ENCODE data around the gene PDHX.

Gene PDHX

GRCh38 chr11:35013514-35014233, 97.3 kb downstream of the PDHX start:
- TF ChIP-seq FOXP2 (optimal IDR thresholded peaks at IDR 0.05; ENCODE audit: borderline replicate concordance, extremely low read depth, extremely low read length, insufficient read depth), result no peak
- no peak for TF ChIP-seq TAF1 (IDR thresholded peaks at IDR 0.05; ENCODE audit: borderline replicate concordance, insufficient read depth, low read length)

GRCh38 chr11:35014346-35014745, 97.9 kb downstream of the PDHX start:
- TF ChIP-seq TAF1 (IDR thresholded peaks at IDR 0.05; ENCODE audit: borderline replicate concordance, insufficient read depth, low read length), result no peak
- TF ChIP-seq, protein P1, sequence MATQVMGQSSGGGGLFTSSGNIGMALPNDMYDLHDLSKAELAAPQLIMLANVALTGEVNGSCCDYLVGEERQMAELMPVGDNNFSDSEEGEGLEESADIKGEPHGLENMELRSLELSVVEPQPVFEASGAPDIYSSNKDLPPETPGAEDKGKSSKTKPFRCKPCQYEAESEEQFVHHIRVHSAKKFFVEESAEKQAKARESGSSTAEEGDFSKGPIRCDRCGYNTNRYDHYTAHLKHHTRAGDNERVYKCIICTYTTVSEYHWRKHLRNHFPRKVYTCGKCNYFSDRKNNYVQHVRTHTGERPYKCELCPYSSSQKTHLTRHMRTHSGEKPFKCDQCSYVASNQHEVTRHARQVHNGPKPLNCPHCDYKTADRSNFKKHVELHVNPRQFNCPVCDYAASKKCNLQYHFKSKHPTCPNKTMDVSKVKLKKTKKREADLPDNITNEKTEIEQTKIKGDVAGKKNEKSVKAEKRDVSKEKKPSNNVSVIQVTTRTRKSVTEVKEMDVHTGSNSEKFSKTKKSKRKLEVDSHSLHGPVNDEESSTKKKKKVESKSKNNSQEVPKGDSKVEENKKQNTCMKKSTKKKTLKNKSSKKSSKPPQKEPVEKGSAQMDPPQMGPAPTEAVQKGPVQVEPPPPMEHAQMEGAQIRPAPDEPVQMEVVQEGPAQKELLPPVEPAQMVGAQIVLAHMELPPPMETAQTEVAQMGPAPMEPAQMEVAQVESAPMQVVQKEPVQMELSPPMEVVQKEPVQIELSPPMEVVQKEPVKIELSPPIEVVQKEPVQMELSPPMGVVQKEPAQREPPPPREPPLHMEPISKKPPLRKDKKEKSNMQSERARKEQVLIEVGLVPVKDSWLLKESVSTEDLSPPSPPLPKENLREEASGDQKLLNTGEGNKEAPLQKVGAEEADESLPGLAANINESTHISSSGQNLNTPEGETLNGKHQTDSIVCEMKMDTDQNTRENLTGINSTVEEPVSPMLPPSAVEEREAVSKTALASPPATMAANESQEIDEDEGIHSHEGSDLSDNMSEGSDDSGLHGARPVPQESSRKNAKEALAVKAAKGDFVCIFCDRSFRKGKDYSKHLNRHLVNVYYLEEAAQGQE (IDR thresholded peaks at IDR 0.05; ENCODE audit: insufficient read depth in 1 of 2, low read depth in 2 of 2, low read length in 2 of 2), result no peak
- TF ChIP-seq SIN3A (IDR thresholded peaks at IDR 0.05; ENCODE audit: borderline replicate concordance, insufficient read depth, low read length), result no peak
- TF ChIP-seq POLR2AphosphoS5 (IDR thresholded peaks at IDR 0.05; ENCODE audit: low read depth, low read length), result no peak
- no peak for TF ChIP-seq FOXP2 (optimal IDR thresholded peaks at IDR 0.05; ENCODE audit: borderline replicate concordance, extremely low read depth, extremely low read length, insufficient read depth)

DNA sequence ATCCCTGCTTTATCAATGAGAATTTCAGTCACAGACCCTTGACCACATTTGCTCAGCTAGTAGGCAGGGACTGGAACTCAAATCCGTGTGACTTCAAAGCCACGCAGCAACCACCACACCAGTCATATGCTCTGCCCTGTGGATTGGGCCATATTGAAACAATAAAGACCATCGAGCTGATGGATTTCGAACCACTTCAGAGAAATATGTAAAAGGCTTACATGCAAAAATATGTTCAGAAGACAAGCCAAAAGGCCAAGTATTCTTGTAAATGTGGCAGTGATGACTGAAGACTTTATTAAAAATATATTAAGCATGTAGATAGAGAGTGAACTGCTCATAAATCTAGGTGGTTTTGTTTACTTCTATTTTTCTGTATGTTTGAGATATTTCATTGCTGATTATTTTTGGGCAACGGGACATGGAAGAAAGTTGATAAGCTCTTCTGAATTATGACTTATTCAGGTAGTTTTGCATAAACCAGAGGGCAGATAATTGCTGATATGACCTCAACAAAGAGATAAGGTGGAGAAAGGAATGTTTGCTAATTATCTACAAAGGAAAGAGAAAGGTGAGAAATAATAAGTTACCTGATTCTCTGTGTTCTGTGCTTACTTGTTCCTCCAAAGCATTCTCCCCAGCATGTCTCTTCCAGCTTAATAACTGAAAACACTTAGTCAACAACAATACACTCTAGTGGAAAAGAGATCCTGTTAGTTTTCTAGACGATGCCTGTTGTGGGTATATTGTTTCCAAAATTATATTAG, 99.4 kb downstream of the PDHX start:
- TF ChIP-seq POLR2AphosphoS5 (IDR thresholded peaks at IDR 0.05; ENCODE audit: low read depth, low read length) (no peak), SIN3A (IDR thresholded peaks at IDR 0.05; ENCODE audit: borderline replicate concordance, insufficient read depth, low read length) (no peak), FOXP2 (optimal IDR thresholded peaks at IDR 0.05; ENCODE audit: borderline replicate concordance, extremely low read depth, extremely low read length, insufficient read depth) (no peak), TAF1 (IDR thresholded peaks at IDR 0.05; ENCODE audit: borderline replicate concordance, insufficient read depth, low read length) (no peak)
- TF ChIP-seq, protein P1 (IDR thresholded peaks at IDR 0.05; ENCODE audit: insufficient read depth in 1 of 2, low read depth in 2 of 2, low read length in 2 of 2), result no peak

GRCh38 chr11:35016916-35017315, 100.5 kb downstream of the PDHX start:
- TF ChIP-seq SIN3A (IDR thresholded peaks at IDR 0.05; ENCODE audit: borderline replicate concordance, insufficient read depth, low read length) (no peak), TAF1 (IDR thresholded peaks at IDR 0.05; ENCODE audit: borderline replicate concordance, insufficient read depth, low read length) (no peak), POLR2AphosphoS5 (IDR thresholded peaks at IDR 0.05; ENCODE audit: low read depth, low read length) (no peak), FOXP2 (optimal IDR thresholded peaks at IDR 0.05; ENCODE audit: borderline replicate concordance, extremely low read depth, extremely low read length, insufficient read depth) (no peak)
- TF ChIP-seq, protein P1 (IDR thresholded peaks at IDR 0.05; ENCODE audit: insufficient read depth in 1 of 2, low read depth in 2 of 2, low read length in 2 of 2), result no peak

- TF ChIP-seq, protein P1 (IDR thresholded peaks at IDR 0.05; ENCODE audit: insufficient read depth in 1 of 2, low read depth in 2 of 2, low read length in 2 of 2), result no peak
- TF ChIP-seq TAF1 (IDR thresholded peaks at IDR 0.05; ENCODE audit: borderline replicate concordance, insufficient read depth, low read length), result no peak
- no peak for TF ChIP-seq SIN3A (IDR thresholded peaks at IDR 0.05; ENCODE audit: borderline replicate concordance, insufficient read depth, low read length)
- no peak for TF ChIP-seq POLR2AphosphoS5 (IDR thresholded peaks at IDR 0.05; ENCODE audit: low read depth, low read length)
- no peak for TF ChIP-seq FOXP2 (optimal IDR thresholded peaks at IDR 0.05; ENCODE audit: borderline replicate concordance, extremely low read depth, extremely low read length, insufficient read depth)
Measured at GRCh38 chr11:35017528-35018342, 101.3 kb downstream of the PDHX start.
